ENCODE measurements around the gene PSENEN.

PSENEN gene

DNA sequence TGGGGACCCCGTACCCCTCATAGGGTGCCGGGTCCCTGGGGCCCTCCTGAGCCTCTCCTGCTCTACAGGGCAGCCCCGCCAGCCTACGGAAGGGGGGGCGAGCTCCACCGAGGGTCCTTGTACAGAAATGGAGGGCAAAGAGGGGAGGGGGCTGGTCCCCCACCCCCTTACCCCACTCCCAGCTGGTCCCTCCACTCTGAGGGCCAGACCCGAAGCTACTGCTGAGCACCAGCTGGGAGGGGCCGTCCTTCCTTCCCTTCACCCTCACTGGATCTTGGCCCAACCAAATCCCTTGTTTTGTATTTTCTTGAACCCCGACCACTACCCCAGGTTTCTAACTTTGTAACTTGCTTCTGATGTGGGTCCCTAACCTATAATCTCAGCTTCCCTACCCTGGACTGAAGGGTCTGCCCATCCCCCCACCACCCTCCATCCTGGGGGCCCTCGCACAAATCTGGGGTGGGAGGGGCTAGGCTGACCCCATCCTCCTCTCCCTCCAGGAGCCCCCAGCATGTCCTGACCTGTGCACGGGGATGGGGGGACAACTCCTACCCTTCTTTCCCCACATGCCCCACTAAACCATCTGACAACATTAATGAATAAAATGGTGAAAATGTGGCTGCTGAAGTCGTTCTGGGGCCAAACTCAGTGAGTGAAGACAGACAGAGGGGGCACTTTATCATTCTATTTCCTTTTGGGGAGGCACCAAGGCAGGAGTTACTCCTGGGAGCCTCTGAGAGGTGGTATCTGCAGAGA is 42.9 kb downstream of the PSENEN start:
- H3K9me3 ChIP-seq (ENCODE audit: control insufficient read depth in 5 of 5, low read length in 5 of 5): no peaks in the 10 kb centered on the region
- H3K27ac ChIP-seq (ENCODE audit: low read depth, low read length): no peak overlapping the region
- no peak overlapping the region for H3K4me3 ChIP-seq (ENCODE audit: low read depth in 1 of 5, low read length in 5 of 5)
- H3K9ac ChIP-seq (ENCODE audit: low read length in 5 of 5): no peak overlapping the region
- H3K27me3 ChIP-seq (ENCODE audit: control insufficient read depth in 5 of 5, insufficient read depth in 4 of 5, low read length in 5 of 5): peaks cover 0 to 6% (median 0%) of the 10 kb centered on the region in 5 donors
- peaks cover 0 to 14% (median 4%) of the 10 kb centered on the region in 5 donors for H3K36me3 ChIP-seq (ENCODE audit: control insufficient read depth in 5 of 5, insufficient read depth in 5 of 5, low read length in 5 of 5)
- peaks cover 0 to 3% (median 0%) of the 10 kb centered on the region in 5 donors for H3K4me1 ChIP-seq (ENCODE audit: control insufficient read depth in 5 of 5, insufficient read depth in 5 of 5, low read length in 5 of 5)

DNA sequence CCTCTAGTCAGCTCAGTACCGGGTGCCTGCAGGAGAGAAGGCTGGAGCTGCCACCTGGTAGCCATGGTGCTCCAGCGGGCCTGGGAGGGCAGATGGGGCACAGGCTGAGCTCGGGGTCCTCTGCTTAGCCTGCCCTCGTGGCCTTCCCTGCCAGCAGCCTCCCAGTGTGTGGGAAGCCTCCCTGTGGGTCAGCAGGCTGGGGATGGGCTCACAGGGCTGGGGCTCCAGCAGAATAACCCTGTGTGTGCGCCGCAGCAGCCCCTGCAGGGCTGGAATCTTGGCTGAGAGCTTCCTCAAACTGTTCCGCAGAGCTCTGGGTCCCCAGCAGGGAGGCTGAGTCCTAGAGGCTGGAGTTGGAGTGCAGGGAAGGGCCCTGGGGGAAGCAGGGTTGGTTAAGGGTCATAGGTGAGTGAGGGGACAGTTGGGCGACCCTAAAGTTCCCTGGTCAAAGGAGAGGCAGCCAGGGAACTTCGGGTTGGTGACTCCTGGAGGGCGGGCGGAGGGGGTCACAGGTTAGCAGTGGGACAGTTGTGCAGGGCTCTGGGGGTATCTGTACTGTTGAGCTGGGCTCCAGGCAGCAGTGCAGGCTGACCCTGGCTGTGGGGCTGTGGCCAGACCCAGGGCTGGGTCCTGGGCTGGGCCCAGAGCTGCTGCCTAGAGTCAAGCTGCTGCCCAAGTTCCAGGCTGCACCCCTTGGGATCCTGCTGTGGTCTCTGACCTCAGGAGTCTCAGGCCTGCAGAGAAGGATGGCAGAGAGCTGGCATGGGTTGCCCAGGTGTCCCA is 43.9 kb downstream of the PSENEN start:
- Histone ChIP-seq H3K4me3 (ENCODE audit: low read depth in 1 of 5, low read length in 5 of 5) (no peak overlapping the region), H3K4me1 (ENCODE audit: control insufficient read depth in 5 of 5, insufficient read depth in 5 of 5, low read length in 5 of 5) (peaks cover 0 to 3% (median 0%) of the 10 kb centered on the region in 5 donors), H3K36me3 (ENCODE audit: control insufficient read depth in 5 of 5, insufficient read depth in 5 of 5, low read length in 5 of 5) (peaks cover 0 to 14% (median 4%) of the 10 kb centered on the region in 5 donors), H3K9ac (ENCODE audit: low read length in 5 of 5) (no peak overlapping the region), H3K27ac (ENCODE audit: low read depth, low read length) (no peak overlapping the region), H3K27me3 (ENCODE audit: control insufficient read depth in 5 of 5, insufficient read depth in 4 of 5, low read length in 5 of 5) (peaks cover 0 to 6% (median 0%) of the 10 kb centered on the region in 5 donors), H3K9me3 (ENCODE audit: control insufficient read depth in 5 of 5, low read length in 5 of 5) (no peaks in the 10 kb centered on the region)

DNA sequence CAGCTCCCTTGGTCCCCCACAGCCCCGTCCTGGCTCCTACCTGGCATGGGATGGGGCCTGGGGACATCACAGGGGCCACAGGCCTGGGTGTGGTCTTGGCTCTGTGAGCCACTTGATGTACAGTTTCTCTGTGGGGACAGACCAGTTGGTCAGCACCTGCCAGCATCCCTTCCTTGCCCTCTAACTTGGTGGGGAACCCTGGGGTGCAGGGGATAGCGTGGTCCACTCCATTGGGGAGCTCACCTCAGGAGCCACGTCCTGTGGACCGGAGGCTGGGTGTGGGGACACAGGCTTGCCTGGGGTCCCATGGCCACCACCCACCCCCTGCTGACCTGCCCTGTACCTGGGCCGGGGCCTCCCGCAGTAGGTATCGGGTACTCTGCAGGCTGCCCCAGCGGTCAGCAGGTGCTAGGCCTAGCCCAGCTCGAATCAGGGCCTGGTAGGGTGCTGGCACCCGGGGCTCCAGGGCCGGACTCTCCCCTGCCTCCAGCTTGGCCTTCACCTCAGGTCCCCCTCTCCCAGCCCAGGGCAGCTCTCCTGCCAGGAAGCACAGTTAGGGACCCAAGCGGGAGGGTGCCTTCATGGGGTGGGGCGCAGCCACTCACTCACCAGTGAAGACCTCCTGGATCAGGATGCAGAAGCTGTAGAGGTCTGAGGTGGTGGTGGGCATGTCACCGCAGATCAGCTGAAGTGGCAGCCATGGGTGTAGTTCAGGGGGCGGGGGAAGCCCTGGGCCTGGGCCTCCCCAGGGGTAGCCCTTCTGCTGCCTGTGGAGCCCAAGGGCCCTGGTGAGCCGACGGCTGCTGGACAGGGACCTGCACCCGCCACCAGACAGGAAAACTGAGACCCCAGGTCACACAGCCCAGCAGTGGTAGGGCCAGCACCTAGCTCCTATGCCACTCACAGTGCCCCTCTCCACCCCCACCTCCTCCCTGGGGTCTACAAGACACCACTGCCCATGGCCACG is 44.8 kb downstream of the PSENEN start:
- H3K36me3 ChIP-seq (ENCODE audit: control insufficient read depth in 5 of 5, insufficient read depth in 5 of 5, low read length in 5 of 5): peaks cover 0 to 8% (median 4%) of the 10 kb centered on the region in 5 donors
- no peak overlapping the region for H3K4me3 ChIP-seq (ENCODE audit: low read depth in 1 of 5, low read length in 5 of 5)
- no peaks in the 10 kb centered on the region for H3K9me3 ChIP-seq (ENCODE audit: control insufficient read depth in 5 of 5, low read length in 5 of 5)

DNA sequence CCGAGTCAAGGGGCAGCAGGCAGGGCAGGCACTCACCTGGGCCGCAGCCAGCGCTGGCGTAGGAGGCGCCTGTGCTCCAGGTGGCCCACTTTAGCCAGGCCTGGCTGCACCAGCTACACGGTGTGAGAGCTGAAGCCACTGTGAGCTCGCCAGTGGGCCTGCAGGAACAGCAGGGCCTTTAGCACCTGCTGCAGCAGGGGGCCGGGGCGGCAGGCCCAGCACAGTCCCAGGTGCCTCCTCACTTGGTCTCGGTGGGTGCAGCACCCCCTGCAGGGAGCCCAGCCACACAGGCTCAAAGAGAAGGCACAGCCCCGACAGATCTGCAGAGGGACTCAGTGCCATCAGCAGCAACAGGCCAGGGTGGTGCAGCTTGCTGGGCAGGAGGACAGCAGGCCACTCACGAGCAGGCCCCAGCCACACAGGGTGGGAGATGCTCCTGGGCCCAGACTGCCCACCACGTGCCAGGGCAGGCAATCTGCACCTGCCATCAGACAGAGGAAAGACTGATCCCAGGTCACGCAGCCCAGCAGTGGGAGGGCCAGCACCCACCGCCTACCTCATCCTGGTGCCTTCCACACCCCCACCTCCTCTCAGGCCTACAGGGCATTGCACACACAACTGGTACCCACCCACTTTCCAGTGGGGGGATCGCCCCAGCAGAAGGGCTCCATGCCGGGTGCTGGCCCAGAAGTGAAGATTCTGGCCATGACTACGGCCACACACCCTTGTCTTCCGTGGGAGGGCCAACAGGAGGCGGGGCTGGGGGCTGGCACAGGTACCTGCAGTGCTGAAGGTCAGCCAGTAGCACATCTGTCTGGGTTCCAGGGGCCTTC is 45.7 kb downstream of the PSENEN start:
- Histone ChIP-seq H3K9me3 (ENCODE audit: control insufficient read depth in 5 of 5, low read length in 5 of 5) (no peaks in the 10 kb centered on the region), H3K4me3 (ENCODE audit: low read depth in 1 of 5, low read length in 5 of 5) (no peak overlapping the region), H3K27me3 (ENCODE audit: control insufficient read depth in 5 of 5, insufficient read depth in 4 of 5, low read length in 5 of 5) (peaks cover 0 to 6% (median 0%) of the 10 kb centered on the region in 5 donors), H3K4me1 (ENCODE audit: control insufficient read depth in 5 of 5, insufficient read depth in 5 of 5, low read length in 5 of 5) (peaks cover 0 to 3% (median 0%) of the 10 kb centered on the region in 5 donors), H3K27ac (ENCODE audit: low read depth, low read length) (no peak overlapping the region), H3K9ac (ENCODE audit: low read length in 5 of 5) (no peak overlapping the region), H3K36me3 (ENCODE audit: control insufficient read depth in 5 of 5, insufficient read depth in 5 of 5, low read length in 5 of 5) (no peaks in the 10 kb centered on the region)

More for the DNA sequence above, 44.8 kb downstream of the PSENEN start:
- Histone ChIP-seq H3K4me1 (ENCODE audit: control insufficient read depth in 5 of 5, insufficient read depth in 5 of 5, low read length in 5 of 5) (peaks cover 0 to 3% (median 0%) of the 10 kb centered on the region in 5 donors), H3K27me3 (ENCODE audit: control insufficient read depth in 5 of 5, insufficient read depth in 4 of 5, low read length in 5 of 5) (peaks cover 0 to 6% (median 0%) of the 10 kb centered on the region in 5 donors), H3K27ac (ENCODE audit: low read depth, low read length) (no peak overlapping the region), H3K9ac (ENCODE audit: low read length in 5 of 5) (no peak overlapping the region)

DNA sequence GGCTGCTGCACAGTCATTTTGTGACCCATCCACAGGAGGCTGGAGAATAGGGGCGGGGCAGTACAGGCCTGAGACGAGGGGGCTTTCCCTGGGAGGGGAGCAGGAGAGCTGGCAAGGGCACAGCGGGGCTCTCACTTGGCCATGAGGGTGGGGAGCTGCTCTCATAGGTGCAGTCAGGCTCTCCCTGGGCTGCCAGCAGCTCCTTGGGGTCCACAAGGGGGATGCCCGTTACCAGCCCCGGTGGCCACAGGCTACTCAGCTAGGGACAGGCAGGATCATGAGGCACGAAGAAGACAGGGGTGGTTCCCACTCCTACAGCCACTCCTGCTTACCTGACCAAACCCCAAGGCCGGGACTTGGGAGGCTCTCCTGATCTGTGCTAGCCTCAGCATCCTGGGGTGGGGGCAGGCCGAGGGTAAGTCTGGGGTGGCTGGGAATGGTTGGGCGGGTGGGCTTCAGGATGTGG is 46.4 kb downstream of the PSENEN start:
- Histone ChIP-seq H3K36me3 (ENCODE audit: control insufficient read depth in 5 of 5, insufficient read depth in 5 of 5, low read length in 5 of 5) (no peaks in the 10 kb centered on the region), H3K9ac (ENCODE audit: low read length in 5 of 5) (no peak overlapping the region), H3K9me3 (ENCODE audit: control insufficient read depth in 5 of 5, low read length in 5 of 5) (no peaks in the 10 kb centered on the region), H3K4me3 (ENCODE audit: low read depth in 1 of 5, low read length in 5 of 5) (no peak overlapping the region), H3K4me1 (ENCODE audit: control insufficient read depth in 5 of 5, insufficient read depth in 5 of 5, low read length in 5 of 5) (peaks cover 0 to 3% (median 0%) of the 10 kb centered on the region in 5 donors), H3K27me3 (ENCODE audit: control insufficient read depth in 5 of 5, insufficient read depth in 4 of 5, low read length in 5 of 5) (peaks cover 5 to 12% (median 6%) of the 10 kb centered on the region in 5 donors), H3K27ac (ENCODE audit: low read depth, low read length) (no peak overlapping the region)

DNA sequence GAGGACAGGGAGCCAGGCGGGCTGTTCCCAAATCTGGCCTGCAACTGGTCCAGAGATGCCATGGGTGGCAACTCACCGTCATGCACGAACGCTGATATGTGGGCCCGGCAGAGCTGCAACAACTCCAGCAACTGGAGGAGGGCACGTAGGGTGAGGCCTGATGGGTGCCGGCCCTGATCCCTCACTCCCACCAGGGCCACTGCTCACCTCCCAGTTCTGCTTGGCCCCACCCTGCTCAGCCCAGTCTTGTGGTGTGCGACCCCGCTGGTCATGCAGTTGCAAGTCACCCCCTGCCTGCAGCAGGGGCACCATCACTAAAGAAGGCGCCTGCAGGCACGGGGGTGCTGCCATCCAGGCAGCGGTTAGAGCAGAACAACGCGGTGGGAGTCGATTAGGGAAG is 46.9 kb downstream of the PSENEN start:
- Histone ChIP-seq H3K4me1 (ENCODE audit: control insufficient read depth in 5 of 5, insufficient read depth in 5 of 5, low read length in 5 of 5) (peaks cover 0 to 3% (median 0%) of the 10 kb centered on the region in 5 donors), H3K4me3 (ENCODE audit: low read depth in 1 of 5, low read length in 5 of 5) (no peak overlapping the region), H3K27ac (ENCODE audit: low read depth, low read length) (no peak overlapping the region), H3K27me3 (ENCODE audit: control insufficient read depth in 5 of 5, insufficient read depth in 4 of 5, low read length in 5 of 5) (peaks cover 10 to 17% (median 10%) of the 10 kb centered on the region in 5 donors), H3K9ac (ENCODE audit: low read length in 5 of 5) (no peak overlapping the region), H3K36me3 (ENCODE audit: control insufficient read depth in 5 of 5, insufficient read depth in 5 of 5, low read length in 5 of 5) (no peaks in the 10 kb centered on the region), H3K9me3 (ENCODE audit: control insufficient read depth in 5 of 5, low read length in 5 of 5) (no peaks in the 10 kb centered on the region)

DNA sequence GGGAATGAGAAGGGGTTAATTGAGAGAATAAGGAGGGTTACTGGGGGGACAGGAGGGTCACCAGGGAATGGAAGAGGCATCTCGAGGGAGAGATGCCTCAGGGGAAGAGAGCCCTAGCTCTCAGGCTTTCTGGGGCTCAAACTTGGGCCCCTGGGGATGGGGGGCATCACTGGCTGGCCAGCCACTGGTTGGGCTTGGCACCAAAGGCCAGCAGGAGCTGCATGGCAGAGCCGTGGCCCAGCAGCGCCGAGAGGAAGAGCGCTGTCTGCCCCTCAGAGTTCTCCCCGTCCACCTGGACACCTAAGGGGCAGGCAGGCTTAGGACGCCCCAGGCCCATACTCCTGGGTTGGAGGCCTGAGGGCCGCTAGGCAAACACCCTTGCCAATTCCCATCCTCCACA is 47.4 kb downstream of the PSENEN start:
- no peaks in the 10 kb centered on the region for H3K9me3 ChIP-seq (ENCODE audit: control insufficient read depth in 5 of 5, low read length in 5 of 5)
- peaks cover 13 to 20% (median 15%) of the 10 kb centered on the region in 5 donors for H3K27me3 ChIP-seq (ENCODE audit: control insufficient read depth in 5 of 5, insufficient read depth in 4 of 5, low read length in 5 of 5)
- peaks cover 0 to 3% (median 2%) of the 10 kb centered on the region in 5 donors for H3K4me1 ChIP-seq (ENCODE audit: control insufficient read depth in 5 of 5, insufficient read depth in 5 of 5, low read length in 5 of 5)
- no peaks in the 10 kb centered on the region for H3K36me3 ChIP-seq (ENCODE audit: control insufficient read depth in 5 of 5, insufficient read depth in 5 of 5, low read length in 5 of 5)
- no peak overlapping the region for H3K4me3 ChIP-seq (ENCODE audit: low read depth in 1 of 5, low read length in 5 of 5)
- no peak overlapping the region for H3K9ac ChIP-seq (ENCODE audit: low read length in 5 of 5)
- H3K27ac ChIP-seq (ENCODE audit: low read depth, low read length): no peak overlapping the region

DNA sequence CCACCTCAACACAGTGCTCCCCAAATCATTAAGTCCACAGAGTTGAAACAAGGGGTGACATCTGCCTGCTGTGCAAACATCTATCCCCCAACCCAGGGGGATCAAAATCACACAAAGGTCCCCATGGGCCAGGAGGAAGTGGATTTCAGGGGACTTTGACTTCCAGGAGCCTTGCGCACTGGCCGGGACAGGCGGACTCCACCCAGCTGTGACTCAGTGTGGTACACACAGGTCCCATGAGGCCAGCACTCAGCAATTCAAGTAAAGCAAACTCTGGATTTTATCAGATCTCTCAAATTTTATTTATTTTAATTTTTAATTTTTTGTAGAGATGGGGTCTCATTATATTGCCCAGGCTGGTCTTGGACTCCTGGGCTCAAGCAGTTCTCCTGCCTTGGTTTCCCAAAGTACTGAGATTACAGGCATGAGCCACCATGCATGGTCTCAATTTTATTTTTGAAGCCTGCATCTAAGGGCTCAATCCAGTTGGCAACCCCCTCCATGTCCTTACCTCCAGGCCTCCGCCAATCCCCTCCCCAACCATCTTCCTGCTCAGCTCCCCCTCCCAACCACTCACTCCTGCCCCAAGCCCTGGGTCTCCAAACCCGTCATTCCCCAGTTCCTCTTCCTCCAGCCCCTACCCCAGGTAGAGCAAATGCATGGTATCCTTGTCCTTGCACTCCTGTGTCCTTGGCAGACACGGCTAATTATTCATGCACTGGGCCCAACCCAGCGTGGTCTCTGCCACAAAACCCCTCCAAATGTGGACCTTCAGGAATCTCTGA is 48.1 kb downstream of the PSENEN start:
- no peak overlapping the region for H3K9ac ChIP-seq (ENCODE audit: low read length in 5 of 5)
- no peak overlapping the region for H3K27ac ChIP-seq (ENCODE audit: low read depth, low read length)
- H3K4me3 ChIP-seq (ENCODE audit: low read depth in 1 of 5, low read length in 5 of 5): no peak overlapping the region
- H3K4me1 ChIP-seq (ENCODE audit: control insufficient read depth in 5 of 5, insufficient read depth in 5 of 5, low read length in 5 of 5): peaks cover 0 to 3% (median 2%) of the 10 kb centered on the region in 5 donors
- H3K36me3 ChIP-seq (ENCODE audit: control insufficient read depth in 5 of 5, insufficient read depth in 5 of 5, low read length in 5 of 5): no peaks in the 10 kb centered on the region
- peaks cover 14 to 22% (median 17%) of the 10 kb centered on the region in 5 donors for H3K27me3 ChIP-seq (ENCODE audit: control insufficient read depth in 5 of 5, insufficient read depth in 4 of 5, low read length in 5 of 5)
- H3K9me3 ChIP-seq (ENCODE audit: control insufficient read depth in 5 of 5, low read length in 5 of 5): no peaks in the 10 kb centered on the region
